ENCODE data around the gene HAUS6.
"Not testable (repeated sequence)": the region's sequence is repeated elsewhere in the genome, so short reads cannot be mapped to it uniquely, and the experiment has no call there.

The HAUS6 gene, protein sequence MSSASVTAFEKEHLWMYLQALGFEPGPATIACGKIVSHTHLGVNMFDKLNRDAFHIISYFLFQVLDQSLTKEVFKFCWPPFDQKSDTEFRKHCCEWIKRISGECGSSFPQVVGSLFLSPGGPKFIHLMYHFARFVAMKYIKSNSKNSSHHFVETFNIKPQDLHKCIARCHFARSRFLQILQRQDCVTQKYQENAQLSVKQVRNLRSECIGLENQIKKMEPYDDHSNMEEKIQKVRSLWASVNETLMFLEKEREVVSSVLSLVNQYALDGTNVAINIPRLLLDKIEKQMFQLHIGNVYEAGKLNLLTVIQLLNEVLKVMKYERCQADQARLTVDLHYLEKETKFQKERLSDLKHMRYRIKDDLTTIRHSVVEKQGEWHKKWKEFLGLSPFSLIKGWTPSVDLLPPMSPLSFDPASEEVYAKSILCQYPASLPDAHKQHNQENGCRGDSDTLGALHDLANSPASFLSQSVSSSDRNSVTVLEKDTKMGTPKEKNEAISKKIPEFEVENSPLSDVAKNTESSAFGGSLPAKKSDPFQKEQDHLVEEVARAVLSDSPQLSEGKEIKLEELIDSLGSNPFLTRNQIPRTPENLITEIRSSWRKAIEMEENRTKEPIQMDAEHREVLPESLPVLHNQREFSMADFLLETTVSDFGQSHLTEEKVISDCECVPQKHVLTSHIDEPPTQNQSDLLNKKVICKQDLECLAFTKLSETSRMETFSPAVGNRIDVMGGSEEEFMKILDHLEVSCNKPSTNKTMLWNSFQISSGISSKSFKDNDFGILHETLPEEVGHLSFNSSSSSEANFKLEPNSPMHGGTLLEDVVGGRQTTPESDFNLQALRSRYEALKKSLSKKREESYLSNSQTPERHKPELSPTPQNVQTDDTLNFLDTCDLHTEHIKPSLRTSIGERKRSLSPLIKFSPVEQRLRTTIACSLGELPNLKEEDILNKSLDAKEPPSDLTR

DNA sequence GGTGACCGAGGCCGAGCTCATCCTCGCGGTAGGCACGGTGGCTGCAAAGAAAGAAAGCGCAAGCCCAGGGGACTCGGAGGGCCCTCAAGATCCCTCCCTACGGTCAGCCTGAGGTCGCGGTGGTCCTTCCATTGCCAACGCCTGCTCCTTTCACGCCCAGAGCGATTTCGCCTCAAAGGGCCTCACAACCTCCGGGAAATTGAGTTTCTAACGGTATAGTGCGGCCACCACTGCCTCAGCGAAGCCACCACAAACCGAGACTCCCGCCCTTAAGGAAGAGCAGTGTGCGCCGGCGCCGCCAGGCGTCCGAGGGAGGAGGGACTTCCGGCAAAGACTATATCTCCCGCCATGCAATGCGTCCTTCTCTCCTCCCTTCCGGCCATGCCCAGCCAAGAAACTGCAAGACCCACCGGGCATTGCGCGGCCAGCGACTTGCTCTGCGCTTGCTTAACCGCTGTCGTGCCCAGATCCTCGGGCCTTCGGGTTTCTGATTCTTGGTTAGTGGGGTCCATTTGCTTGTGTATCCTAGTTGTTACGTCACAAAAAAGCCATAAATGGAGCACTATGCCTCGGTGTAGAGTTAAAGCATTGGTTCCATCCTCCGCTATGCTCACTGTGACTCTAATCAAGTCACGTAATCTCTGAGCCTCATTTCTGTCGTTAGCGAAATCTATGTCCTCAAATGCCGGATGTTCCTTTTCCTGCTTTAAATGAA lies at the start of gene HAUS6:
Gene HAUS6 (minus strand): TSS at position 274 of the 715 bp plus-strand sequence. CDS start 253 bp downstream, at position 21.
- peak; percentile 98 for DNase-seq

DNA sequence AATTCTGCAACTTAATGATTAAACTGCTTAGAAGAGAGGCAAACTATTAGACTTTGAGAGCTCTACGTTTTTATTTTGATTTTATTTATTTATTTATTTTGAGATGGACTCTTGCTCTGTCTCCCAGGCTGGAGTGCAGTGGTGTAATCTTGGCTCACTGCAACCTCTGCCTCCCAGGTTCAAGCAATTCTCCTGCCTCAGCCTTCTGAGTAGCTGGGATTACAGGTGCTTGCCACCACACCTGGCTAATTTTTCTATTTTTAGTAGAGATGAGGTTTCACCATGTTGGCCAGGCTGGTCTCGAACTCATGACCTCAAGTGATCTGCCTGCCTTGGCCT lies 49.4 kb upstream of the HAUS6 start:
- not testable (repeated sequence) for DNase-seq

GRCh38 chr9:19151425-19152159 lies 48.9 kb upstream of the HAUS6 start:
- no peak for DNase-seq

DNA sequence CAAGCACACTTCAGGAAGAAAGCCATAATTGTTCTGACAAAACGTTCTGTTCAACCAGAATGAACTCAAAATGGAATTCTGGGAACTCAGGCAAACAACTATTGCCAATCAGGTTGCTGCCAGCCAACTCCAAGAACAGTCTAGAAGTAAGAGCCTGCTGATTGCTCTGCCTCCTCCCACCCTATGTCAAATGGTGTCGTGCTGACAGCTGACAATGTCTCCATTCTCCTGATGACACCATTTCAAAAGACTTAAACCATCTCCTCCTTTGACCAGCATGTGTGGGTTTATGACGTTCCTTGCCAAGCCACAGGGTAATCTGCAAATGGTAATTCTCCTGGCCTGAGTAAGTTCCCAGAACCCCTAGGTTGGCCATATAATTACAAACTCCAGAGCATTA lies 46.5 kb upstream of the HAUS6 start:
- no peak for DNase-seq

GRCh38 chr9:19148187-19148586 lies 45.5 kb upstream of the HAUS6 start:
- no peak for DNase-seq

DNA sequence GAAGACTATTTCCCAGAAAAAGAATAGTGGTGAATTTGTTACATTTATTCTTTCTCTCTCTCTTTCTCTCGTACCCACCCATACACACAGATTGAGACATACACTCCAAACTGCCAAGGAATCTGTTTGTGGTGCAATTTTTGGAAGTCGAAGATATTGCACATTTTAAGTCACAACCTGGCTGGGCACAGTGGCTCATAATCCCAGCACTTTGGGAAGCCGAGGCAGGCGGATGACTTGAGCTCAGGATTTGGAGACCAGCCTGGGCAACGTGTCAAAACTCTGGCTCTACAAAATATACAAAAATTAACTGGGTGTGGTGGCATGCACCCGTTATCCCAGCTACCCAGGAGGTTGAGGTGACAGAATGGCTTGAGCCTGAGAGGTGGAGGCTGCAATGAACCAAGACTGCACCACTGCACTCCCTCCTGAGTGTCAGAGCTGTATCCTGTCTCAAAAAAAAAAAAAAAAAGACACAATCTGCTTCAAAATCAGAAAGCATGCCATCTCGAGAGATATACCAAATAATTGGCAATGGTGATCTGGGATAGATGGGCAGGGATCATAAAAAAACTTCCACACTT lies 43.8 kb upstream of the HAUS6 start:
- DNase-seq = no peak

DNA sequence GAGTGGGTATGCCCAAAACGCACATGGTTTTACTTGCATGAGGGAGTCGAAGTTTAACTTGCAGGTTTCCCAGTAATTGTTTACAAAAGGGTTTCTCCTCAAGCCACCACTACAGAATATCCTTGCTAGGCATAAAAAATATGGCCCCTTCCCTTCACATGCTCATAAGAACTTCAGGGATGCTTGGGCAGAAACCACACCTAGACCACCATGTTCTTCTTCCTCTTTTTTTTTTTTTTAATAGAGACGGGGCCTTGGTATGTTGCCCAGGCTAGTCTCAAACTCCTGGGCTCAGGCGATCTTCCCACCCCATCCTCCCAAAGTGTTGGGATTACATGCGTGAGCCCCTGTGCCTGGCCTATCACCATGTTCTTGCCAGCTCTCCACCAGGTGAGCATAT lies 43.2 kb upstream of the HAUS6 start:
- no peak for DNase-seq

- DNase-seq = no peak
These were observed 37.6 kb upstream of the HAUS6 start for GRCh38 chr9:19140259-19140658.

DNA sequence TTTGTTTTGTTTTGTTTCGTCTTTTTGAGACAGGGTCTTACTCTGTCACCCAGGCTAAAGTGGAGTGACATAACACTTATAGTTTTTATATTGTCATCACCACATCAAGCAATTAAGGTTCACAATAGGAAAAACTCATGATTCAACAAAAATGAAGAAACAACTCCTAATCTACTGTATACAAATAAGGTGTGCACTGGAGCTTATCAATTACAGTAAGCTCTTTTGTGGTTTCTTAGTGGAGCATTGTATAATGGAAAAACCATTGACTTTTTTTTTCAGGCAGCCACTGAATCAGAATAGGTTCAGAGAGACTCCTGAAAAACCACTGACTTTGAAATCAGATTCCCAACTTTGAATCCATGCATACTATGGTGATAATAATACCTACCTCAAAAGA lies 35.4 kb upstream of the HAUS6 start:
- DNase-seq = no peak

DNA sequence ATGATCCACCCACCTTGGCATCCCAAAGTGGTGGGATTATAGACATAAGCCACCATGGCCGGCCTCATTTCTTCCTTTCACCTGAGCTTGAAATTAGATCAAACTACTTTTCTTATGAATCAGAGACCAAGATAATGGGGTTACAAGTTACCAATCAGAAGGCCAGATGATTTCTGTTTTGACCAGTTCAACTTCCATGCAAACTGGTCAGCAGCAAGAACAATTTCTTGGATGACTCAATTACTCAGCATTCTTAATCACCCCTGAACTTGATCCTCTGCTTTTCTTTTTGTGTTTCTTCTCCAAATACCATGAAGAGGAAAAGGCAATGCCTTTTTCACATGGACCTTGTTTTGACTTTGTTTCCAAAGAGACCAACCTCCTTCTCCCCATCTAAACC lies 34.6 kb upstream of the HAUS6 start:
- no peak for DNase-seq

DNA sequence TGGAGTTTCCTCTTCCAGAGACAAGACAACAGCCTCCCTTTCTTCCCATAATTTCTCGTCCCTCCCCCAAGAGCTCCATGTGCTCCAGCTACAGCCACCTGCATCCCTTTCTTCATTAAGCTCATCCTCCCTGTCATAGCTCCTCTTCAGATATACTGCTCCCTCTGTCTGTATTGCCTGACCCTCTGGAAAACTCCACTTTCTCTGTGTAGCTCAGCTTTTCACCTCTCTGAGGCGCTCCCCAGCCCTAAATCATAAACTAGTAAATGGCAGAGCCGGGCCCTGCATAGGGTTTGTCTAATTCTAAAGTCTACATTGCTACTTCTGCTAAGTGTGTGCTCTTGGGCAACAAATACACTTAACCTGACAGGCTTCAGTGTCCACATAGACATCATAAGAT lies 33.4 kb upstream of the HAUS6 start:
- no peak for DNase-seq

DNA sequence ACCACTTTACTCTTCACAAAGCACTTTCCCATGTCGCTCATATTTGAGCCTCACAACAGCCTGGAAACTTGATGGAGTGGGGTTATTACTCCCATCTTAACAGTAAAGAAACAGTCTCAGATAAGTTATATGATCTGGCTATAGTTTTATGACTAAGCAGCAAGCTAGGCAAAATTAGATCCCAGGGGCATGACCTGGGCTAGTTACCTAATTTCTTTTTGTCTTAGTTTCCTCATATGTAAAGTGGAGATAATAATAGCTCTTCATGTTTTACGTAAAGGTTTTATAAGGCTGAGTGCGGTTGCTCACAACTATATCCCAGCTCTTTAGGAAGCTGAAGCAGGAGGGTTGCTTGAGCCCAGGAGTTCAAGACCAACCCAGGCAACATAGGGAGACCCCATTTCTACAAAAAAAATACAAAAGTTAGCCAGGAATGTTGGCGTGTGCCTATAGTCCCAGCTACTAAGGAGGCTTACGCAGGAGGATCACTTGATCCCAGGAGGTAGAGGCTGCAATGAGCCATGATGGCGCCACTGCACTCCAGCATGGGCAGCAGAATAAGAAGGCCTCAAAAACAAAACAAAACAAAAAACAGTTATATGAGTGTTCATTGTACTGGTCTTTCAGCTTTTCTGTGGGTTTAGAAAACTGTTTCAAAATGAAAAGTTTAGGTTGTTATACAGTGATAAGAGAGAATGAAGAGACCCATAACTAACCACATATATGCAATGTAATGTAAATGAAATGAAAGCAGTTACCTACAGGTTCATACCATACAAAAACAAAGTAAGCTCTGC lies 31.0 kb upstream of the HAUS6 start:
- DNase-seq = no peak

GRCh38 chr9:19130436-19130835 lies 27.7 kb upstream of the HAUS6 start:
- DNase-seq = no peak

DNA sequence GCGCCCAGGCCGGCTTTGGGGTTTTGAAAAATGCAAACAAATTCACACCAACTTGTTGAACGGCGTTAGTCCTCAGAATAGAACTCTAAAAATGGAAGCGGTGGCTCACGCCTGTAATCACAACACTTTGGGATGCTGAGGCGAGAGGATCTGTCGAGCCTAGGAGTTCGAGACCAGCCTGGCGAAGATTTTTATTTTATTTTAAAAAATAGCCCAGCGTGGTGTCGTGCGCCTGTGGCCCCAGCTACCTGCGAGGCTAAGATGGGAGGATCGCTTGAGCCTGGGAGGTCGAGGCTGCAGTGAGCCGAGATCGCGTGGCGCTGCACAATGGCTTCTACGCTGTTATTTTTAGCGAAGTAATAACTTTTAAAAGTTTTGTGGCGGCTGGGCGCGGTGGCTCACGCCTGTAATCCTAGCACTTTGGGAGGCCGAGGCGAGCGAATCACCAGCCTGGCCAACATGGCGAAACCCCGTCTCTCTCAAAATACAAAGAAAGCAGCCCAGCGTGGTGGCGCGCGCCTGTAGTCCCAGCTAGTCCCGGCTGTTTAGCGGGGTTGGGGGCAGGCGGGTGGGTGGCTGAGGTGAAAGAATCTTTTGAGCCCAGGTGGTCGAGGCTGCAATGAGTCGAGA lies 25.3 kb upstream of the HAUS6 start:
- peak; percentile 50 for DNase-seq

- no peak for DNase-seq
These were observed 21.7 kb upstream of the HAUS6 start for GRCh38 chr9:19124430-19124793.

GRCh38 chr9:19122490-19123042 lies 19.9 kb upstream of the HAUS6 start:
- no peak for DNase-seq

GRCh38 chr9:19120877-19121276 lies 18.2 kb upstream of the HAUS6 start:
- DNase-seq = no peak

DNA sequence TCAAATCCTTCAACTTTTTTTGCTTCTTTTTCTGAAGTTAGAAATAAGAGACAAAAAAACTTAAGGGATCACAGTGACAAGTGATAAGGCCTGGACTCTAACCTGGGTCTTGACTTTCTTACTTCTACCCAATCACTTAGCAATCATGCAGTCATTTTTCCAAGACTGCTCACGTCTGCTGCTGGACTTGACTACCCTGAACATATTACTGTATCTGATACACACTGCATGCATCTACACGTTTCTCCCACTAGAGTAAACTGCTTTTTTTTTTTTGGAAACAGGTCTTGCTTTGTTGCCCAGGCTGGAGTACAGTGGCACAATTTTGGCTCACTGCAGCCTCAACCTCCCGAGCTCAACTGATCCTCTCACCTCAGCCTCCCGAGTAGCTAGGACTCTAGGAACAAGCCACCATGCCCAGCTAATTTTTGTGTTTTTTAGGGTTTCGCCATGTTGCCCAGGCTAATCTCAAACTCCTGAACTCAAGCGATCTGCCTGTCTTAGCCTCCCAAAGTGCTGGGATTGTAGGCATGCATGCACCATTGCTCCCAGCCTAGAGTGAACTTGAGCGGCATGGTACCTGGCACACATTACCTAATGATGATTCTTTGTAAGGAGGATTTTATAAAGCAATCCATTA lies 17.2 kb upstream of the HAUS6 start:
- DNase-seq = no peak

DNA sequence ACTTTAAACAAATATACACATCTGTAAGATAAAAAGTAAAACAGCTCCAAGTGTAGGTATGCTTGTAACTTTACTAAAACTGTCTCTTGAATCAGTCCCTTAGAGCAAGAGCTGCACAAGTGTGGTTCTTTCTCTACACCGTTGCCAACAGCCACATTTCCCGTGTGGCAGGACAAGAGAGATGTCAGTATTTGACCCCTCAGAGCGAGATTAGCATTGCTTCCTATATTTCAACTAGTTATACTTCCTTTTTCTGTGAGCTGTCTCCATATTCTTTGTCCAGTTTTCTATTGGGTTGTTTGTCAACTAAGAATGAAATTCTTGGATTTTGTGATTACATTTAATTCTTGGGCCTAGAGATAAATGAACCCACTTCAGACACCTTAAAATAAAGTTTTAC lies 16.5 kb upstream of the HAUS6 start:
- DNase-seq = no peak

All from femur (tissue), 1 donor.